Astrocyte of the spinal cord (primary cell): ENCODE measurements around the gene LOXHD1.

ENCODE experiments used
- DNase-seq: peaks from one replicate; pipeline ENCODE4 v3.0.0; 2011; ENCODE audit warnings: low read depth, low spot score
- H3K4me3 ChIP-seq: 2 replicates; pipeline ENCODE4 v1.5.1; 2011; ENCODE audit warnings: low read depth, mild to moderate bottlenecking, low read length, moderate library complexity
- CTCF ChIP-seq: IDR thresholded peaks from 2 replicates; pipeline ENCODE4 v1.5.1; 2012; ENCODE audit warnings: low read depth, mild to moderate bottlenecking, low read length, inconsistent platforms
- in situ Hi-C: cut with HindIII; loops from 2 replicates; pipeline ENCODE4 v1.10.0; 2017; ENCODE audit warnings: low sequenced_read_pairs

Gene LOXHD1

GRCh38 chr18:46700066-46700824 is 43.2 kb upstream of the LOXHD1 start:
- no peak for TF ChIP-seq CTCF
- in situ Hi-C loops, result no loop called here
- no peak overlapping the region for H3K4me3 ChIP-seq
- no peak for DNase-seq

- H3K4me3 ChIP-seq, result no peak overlapping the region
- TF ChIP-seq CTCF, result no peak
- DNase-seq, result no peak
- in situ Hi-C loops, result no loop called here
Measured at GRCh38 chr18:46696702-46697101, 39.7 kb upstream of the LOXHD1 start.

GRCh38 chr18:46696268-46696667 is 39.2 kb upstream of the LOXHD1 start:
- no peak for TF ChIP-seq CTCF
- no peak overlapping the region for H3K4me3 ChIP-seq
- in situ Hi-C loops, result no loop called here
- no peak for DNase-seq

DNA sequence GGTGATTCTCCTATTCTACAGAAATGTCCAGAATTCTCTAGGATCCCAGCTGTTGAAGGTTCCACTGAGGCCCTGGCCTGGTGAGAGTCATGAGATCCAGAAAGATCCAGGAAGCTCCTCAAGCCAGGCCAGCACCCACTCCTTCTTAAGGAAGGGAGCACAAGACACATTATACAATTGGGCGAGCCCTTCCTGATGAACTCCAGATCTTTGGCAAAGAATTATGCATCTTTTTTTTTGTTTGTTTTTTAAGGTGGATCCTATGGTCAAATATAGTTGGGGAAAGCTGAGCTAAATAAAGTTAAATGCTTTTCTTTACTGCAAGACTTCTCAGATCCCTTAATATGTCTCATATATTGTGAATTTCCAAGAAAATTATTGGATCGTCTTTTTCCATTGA is 37.0 kb upstream of the LOXHD1 start:
- in situ Hi-C loops, result no loop called here
- DNase-seq, result no peak

GRCh38 chr18:46688853-46689525 is 32.0 kb upstream of the LOXHD1 start:
- in situ Hi-C loops, result no loop called here
- no peak for DNase-seq
- H3K4me3 ChIP-seq, result no peak overlapping the region
- TF ChIP-seq CTCF, result no peak

More for the DNA sequence above, 37.0 kb upstream of the LOXHD1 start:
- TF ChIP-seq CTCF, result no peak
- no peak overlapping the region for H3K4me3 ChIP-seq

DNA sequence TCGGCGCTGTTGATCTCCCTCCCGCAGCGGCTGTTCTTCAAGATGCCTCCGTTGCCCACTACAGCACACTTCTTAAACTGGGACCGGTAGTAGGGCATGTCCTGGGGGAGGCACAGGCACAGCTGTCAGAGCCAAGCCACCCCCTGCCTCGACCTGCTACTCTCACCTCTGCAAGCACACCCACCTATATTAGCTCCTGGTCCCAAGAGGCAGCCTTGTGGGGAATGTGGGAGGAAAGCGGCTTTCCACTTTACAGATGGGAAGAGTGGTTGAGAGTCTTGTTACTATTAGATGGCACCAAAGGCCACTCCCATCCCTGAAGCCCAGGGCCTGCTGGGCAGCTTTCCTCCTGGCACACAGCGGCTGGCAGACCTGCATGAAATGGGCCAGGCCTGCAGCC is 29.2 kb upstream of the LOXHD1 start:
- DNase-seq, result no peak
- H3K4me3 ChIP-seq, result no peak overlapping the region
- in situ Hi-C loops, result no loop called here
- TF ChIP-seq CTCF, result no peak
